Calu3 (cell line): ENCODE measurements around the gene TTC12. TPM values are rescaled to one million over a fixed set of nuclear protein-coding genes. Genes with fewer than 3 reads are reported as not detected.

Experiments
- BruUV-seq: library from RNA; stranded (reverse); fragments of 400-500 nt; replicated peaks from 2 replicates; lab custom pipeline; 2021; lab: Mats Ljungman, UMichigan
- CTCF ChIA-PET: fragments of 300-600 bp; sonication (Branson Sonifier 250); formaldehyde crosslinking; loops from one replicate; lab custom pipeline; 2022; ENCODE audit warnings: antibody characterized with exemption; lab: Charles Lee
- DNase-seq: peaks from one replicate; pipeline ENCODE4 v3.0.0; 2022
- H3K27ac Mint-ChIP-seq: one replicate; pipeline ENCODE4 v1.8.0; 2022; ENCODE audit warnings: mixed read lengths; ENCODE audit not compliant: unreplicated experiment
- H3K27me3 Mint-ChIP-seq: one replicate; pipeline ENCODE4 v1.8.0; 2022; ENCODE audit warnings: mixed read lengths; ENCODE audit not compliant: unreplicated experiment
- H3K36me3 Mint-ChIP-seq: one replicate; pipeline ENCODE4 v1.8.0; 2022; ENCODE audit warnings: mild to moderate bottlenecking, moderate library complexity, mixed read lengths; ENCODE audit not compliant: insufficient read depth, unreplicated experiment
- H3K4me1 Mint-ChIP-seq: one replicate; pipeline ENCODE4 v1.8.0; 2022; ENCODE audit warnings: mild to moderate bottlenecking, low read depth, mixed read lengths; ENCODE audit not compliant: unreplicated experiment
- H3K4me3 Mint-ChIP-seq: one replicate; pipeline ENCODE4 v1.8.0; 2022; ENCODE audit warnings: mild to moderate bottlenecking, low read depth, moderate library complexity, mixed read lengths; ENCODE audit not compliant: unreplicated experiment
- H3K9me3 Mint-ChIP-seq: one replicate; pipeline ENCODE4 v1.8.0; 2022; ENCODE audit warnings: low read depth, mixed read lengths; ENCODE audit not compliant: unreplicated experiment
- intact Hi-C: fragments of 100-400 bp; cut with micrococcal nuclease; formaldehyde crosslinking; loops from one replicate; pipeline ENCODE4 v1.10.0; 2022; ENCODE audit not compliant: unreplicated experiment
- total RNA-seq: library from RNA; stranded (reverse); gene quantifications from 2 replicates; pipeline ENCODE4 v1.2.3, GENCODE V29; 2022
- TF ChIP-seq, protein P1 (sequence below): fragments of 200-600 bp; IDR thresholded peaks from one replicate; pipeline ENCODE4 v1.8.0; 2022; ENCODE audit warnings: antibody characterized with exemption; ENCODE audit not compliant: unreplicated experiment

Gene TTC12
- total RNA-seq, 1 experiment from 2014 or later = 15.0 TPM

DNA sequence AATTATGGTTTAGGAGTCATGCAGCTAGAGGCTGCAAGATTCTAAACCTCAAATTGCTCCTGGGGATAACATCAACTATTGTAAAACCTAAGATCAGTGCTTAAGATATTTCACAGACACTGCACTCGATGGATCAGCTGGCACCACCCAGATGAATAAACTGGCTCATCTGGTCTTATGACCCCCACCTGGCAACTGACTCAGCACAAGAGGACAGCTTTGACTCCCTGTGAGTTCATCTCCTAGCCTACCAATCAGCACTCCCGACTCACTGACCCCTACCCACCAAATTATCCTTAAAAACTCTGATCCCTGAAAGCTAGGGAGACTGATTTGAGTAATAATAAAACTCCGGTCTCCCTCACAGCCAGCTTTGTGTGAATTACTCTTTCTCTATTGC lies 782 bp upstream of the TTC12 start:
- no peaks in the 10 kb centered on the region for H3K9me3 Mint-ChIP-seq
- peaks cover 13% of the 10 kb centered on the region for H3K36me3 Mint-ChIP-seq
- peaks cover 8% of the 10 kb centered on the region for H3K4me1 Mint-ChIP-seq
- TF ChIP-seq, protein P1, sequence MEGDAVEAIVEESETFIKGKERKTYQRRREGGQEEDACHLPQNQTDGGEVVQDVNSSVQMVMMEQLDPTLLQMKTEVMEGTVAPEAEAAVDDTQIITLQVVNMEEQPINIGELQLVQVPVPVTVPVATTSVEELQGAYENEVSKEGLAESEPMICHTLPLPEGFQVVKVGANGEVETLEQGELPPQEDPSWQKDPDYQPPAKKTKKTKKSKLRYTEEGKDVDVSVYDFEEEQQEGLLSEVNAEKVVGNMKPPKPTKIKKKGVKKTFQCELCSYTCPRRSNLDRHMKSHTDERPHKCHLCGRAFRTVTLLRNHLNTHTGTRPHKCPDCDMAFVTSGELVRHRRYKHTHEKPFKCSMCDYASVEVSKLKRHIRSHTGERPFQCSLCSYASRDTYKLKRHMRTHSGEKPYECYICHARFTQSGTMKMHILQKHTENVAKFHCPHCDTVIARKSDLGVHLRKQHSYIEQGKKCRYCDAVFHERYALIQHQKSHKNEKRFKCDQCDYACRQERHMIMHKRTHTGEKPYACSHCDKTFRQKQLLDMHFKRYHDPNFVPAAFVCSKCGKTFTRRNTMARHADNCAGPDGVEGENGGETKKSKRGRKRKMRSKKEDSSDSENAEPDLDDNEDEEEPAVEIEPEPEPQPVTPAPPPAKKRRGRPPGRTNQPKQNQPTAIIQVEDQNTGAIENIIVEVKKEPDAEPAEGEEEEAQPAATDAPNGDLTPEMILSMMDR = no peak
- CTCF ChIA-PET = interaction anchor here (0.6 to 1.1 kb wide), 2 partner anchors 184 to 417 kb away, joined by 3 to 4 read pairs; no protein-coding TSS in a partner anchor
- DNase-seq = no peak
- peak overlapping the region; percentile 70 for H3K4me3 Mint-ChIP-seq
- peaks cover 6% of the 10 kb centered on the region for H3K27me3 Mint-ChIP-seq
- intact Hi-C loops = no loop called here
- H3K27ac Mint-ChIP-seq = no peak overlapping the region
- no TSS peak for BruUV-seq

DNA sequence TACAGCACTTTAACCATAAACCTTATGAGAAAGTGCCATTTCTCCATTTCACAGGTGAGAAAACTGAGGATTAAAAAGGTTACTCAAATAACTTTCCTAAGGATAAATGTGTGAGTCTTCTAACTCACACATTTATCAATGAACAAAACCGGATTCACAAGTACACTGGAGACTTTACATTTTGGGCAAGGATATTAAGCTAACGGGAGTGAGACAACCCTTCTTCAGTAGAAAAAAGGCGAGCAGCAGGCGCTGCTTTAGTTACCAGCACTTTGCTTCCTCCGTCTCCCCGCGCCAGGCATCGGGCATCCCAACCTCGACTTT lies 356 bp upstream of the TTC12 start:
- CTCF ChIA-PET = interaction anchor here (0.6 to 1.1 kb wide), 3 partner anchors 179 to 922 kb away, joined by 3 to 4 read pairs (median 4); no protein-coding TSS in a partner anchor
- Mint-ChIP-seq H3K27me3 (peaks cover 2% of the 10 kb centered on the region), H3K27ac (no peak overlapping the region), H3K36me3 (peaks cover 13% of the 10 kb centered on the region), H3K4me1 (peaks cover 8% of the 10 kb centered on the region), H3K4me3 (peak overlapping the region; percentile 70), H3K9me3 (no peaks in the 10 kb centered on the region)
- no TSS peak for BruUV-seq
- TF ChIP-seq, protein P1 = no peak
- no peak for DNase-seq
- intact Hi-C loops = no loop called here

DNA sequence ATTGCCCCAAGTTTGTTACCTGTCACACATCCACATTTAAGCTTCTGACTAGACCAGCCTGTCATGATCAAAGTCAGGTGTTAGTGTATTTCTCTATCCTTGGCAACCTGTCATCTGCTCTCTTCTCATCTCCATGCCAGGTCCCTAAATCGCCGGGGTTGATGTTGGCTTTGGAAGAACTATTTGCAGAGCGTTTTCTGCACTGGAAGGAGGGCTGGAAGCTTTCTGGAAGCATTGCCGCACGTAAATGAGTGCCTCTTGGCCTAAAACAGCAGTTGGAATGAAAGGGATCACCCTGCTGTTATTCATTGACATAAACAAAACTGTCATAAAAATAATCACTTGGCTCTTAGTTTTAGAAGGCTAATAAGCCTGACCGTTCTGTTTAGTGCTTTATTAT lies 1.4 kb downstream of the TTC12 start:
- H3K4me1 Mint-ChIP-seq = peaks cover 8% of the 10 kb centered on the region
- H3K27me3 Mint-ChIP-seq = no peaks in the 10 kb centered on the region
- H3K9me3 Mint-ChIP-seq = no peaks in the 10 kb centered on the region
- H3K4me3 Mint-ChIP-seq = no peak overlapping the region
- CTCF ChIA-PET = no interaction called here
- no peak overlapping the region for H3K27ac Mint-ChIP-seq
- BruUV-seq = no TSS peak
- intact Hi-C loops = no loop called here
- no peak for DNase-seq
- peaks cover 13% of the 10 kb centered on the region for H3K36me3 Mint-ChIP-seq
- TF ChIP-seq, protein P1 = no peak

DNA sequence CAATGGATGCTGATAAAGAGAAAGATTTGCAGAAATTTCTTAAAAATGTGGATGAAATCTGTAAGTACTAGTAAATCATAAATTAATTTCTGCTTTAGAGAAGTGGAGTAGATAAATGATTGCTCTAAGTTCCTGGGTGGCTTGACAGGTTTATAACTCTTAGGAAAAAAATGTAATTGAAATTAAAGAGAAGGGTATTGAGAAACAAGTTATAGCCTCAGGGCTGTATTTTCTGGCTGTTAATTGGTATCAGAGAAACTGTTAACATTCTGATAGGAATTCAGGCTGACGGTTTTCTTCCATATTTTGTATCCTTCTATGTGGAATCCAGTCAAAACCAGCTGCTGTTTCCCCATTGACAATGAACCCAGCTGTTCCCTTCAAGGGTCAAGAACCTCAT lies 1.9 kb downstream of the TTC12 start:
- BruUV-seq = no TSS peak
- Mint-ChIP-seq H3K4me3 (no peak overlapping the region), H3K27me3 (no peaks in the 10 kb centered on the region), H3K36me3 (peaks cover 13% of the 10 kb centered on the region), H3K27ac (no peak overlapping the region), H3K4me1 (peaks cover 8% of the 10 kb centered on the region), H3K9me3 (no peaks in the 10 kb centered on the region)
- DNase-seq = no peak
- CTCF ChIA-PET = no interaction called here
- intact Hi-C loops = no loop called here
- TF ChIP-seq, protein P1 = no peak
